ENCODE results near the gene COLQ.

The COLQ gene

DNA sequence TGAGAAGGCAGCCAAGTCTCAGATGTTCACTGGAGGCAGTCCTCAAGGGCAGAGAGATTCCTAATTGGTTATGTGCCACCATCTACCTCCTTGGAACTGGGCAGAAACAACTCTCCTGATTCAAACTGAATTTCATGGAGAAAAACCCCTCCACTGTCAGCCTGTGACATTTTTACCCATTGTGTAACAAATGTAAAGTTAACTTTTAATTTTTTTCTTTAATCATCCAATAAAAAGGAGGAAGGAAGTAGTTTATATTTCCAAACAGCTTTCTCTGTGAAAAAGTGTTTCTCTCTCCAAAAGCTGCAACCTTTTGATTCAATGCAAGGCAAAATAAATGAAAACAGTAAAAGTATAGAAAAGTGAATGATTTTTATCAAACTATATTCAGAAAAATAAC lies 510 bp upstream of the COLQ start:
- DNase-seq (ENCODE audit: low read depth) = no peak
- no peak overlapping the region for H3K4me3 ChIP-seq (ENCODE audit: low read length)
- TF ChIP-seq, protein P1, sequence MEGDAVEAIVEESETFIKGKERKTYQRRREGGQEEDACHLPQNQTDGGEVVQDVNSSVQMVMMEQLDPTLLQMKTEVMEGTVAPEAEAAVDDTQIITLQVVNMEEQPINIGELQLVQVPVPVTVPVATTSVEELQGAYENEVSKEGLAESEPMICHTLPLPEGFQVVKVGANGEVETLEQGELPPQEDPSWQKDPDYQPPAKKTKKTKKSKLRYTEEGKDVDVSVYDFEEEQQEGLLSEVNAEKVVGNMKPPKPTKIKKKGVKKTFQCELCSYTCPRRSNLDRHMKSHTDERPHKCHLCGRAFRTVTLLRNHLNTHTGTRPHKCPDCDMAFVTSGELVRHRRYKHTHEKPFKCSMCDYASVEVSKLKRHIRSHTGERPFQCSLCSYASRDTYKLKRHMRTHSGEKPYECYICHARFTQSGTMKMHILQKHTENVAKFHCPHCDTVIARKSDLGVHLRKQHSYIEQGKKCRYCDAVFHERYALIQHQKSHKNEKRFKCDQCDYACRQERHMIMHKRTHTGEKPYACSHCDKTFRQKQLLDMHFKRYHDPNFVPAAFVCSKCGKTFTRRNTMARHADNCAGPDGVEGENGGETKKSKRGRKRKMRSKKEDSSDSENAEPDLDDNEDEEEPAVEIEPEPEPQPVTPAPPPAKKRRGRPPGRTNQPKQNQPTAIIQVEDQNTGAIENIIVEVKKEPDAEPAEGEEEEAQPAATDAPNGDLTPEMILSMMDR (conservative IDR thresholded peaks at IDR 0.05; ENCODE audit: low read depth, low read length) = no peak

GRCh38 chr3:15520804-15521572 lies 518 bp downstream of the COLQ start:
- TF ChIP-seq, protein P1 (conservative IDR thresholded peaks at IDR 0.05; ENCODE audit: low read depth, low read length) = no peak
- no peak for DNase-seq (ENCODE audit: low read depth)
- no peak overlapping the region for H3K4me3 ChIP-seq (ENCODE audit: low read length)

DNA sequence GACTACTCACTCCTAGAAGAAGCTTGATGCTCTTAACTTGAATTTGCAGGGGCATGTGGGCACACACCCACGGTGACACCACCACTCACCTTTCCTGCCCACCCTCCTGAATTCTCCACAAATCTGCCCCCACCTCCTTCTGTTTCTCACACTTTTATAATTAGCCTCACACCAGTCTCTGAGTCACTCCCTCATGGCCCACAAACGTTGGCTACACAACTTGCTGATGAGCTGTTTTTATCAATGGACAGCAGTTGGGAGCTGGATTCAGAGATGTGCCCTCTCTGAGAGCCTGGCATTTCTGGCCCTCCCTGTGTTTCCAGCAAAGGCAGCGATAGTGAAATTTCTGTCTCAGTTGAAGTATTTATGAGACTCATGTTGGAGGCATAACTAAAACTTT lies 1.3 kb downstream of the COLQ start:
- TF ChIP-seq, protein P1 (conservative IDR thresholded peaks at IDR 0.05; ENCODE audit: low read depth, low read length) = no peak
- no peak overlapping the region for H3K4me3 ChIP-seq (ENCODE audit: low read length)
- peak; percentile 39 for DNase-seq (ENCODE audit: low read depth)

GRCh38 chr3:15519096-15519495 lies 2.4 kb downstream of the COLQ start:
- no peak for DNase-seq (ENCODE audit: low read depth)
- TF ChIP-seq, protein P1 (conservative IDR thresholded peaks at IDR 0.05; ENCODE audit: low read depth, low read length) = no peak
- no peak overlapping the region for H3K4me3 ChIP-seq (ENCODE audit: low read length)

DNA sequence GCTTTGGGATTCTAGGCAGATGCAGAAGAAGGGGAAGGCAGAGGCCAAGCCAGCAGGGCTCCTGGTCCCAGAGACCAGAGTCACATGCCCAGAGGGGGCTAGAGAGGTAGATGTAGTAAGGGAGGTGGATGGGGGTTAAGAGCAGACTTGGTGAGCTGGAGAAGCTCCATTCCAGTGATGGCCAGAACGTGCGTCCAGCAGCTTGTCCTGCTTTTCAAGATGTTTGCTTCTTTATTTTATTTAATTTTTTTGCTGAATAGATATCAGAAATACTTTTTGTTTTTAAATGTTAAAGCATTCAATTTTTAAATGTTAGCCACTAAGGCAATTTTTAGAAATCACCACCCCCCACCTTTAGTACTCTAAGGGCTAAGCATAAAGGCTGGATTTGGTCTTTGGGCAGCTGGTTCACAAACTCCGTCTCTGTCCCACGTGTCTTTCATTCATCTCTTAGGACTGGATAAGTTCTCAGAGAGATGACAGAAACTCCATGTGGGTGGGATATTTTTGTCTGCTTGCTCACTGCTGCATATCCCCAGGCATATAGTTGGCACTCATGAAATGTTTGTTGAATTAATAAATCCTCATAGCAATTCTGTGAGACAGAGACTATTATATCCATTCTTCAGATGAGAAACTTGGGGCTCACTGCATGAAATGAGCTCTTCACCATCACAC lies 6.7 kb downstream of the COLQ start:
- no peak overlapping the region for H3K4me3 ChIP-seq (ENCODE audit: low read length)
- TF ChIP-seq, protein P1 (conservative IDR thresholded peaks at IDR 0.05; ENCODE audit: low read depth, low read length) = no peak
- no peak for DNase-seq (ENCODE audit: low read depth)

DNA sequence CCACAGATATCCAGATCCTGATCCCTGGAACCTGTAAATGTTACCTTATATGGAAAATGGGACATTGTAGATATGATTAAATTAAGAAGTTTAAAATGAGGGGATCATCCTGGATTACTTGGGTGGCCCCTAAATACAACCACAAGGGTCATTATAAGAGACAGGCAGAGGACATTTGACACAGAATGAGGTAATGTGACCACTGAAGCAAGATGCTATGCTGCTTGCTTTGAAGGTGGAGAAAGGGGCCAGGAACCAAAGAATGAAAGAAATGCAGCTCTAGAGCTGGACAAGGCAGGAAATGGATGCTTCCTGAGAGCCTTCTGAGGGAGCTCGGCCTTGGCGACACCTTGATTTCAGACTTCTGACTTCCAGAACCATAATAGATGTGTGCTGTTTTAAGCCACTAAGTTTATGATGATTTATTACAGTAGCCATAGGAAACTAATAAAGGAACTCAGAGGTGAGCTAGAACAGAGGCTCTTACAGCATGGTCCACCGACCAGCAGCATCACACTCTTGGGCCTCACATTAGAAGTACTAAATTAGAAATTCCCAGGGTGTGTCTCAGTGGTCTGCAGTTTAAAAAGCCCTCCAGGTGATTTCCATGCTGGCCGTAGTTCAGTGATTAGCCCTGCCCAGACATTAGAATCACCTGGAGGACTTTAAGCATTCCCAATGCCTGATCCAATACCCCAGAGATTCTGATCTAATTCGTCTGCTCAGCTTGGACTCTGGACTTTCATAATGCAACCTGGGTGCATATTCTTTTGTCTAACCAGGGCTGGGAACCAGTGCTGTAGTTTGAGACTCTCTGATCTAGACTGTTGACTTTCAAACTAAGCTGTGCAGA lies 7.5 kb downstream of the COLQ start:
- no peak overlapping the region for H3K4me3 ChIP-seq (ENCODE audit: low read length)
- DNase-seq (ENCODE audit: low read depth) = peak; percentile 15

More for the DNA sequence above, 7.5 kb downstream of the COLQ start:
- TF ChIP-seq, protein P1 (conservative IDR thresholded peaks at IDR 0.05; ENCODE audit: low read depth, low read length) = no peak
